ENCODE data around the gene CPLANE1. TPM values are rescaled to one million over a fixed set of nuclear protein-coding genes. Genes with fewer than 3 reads are reported as not detected.

CPLANE1 gene
- total and polyA plus RNA-seq, 10 of the 15 experiments (the other 5 are each of a cell fraction or from before 2014, with no cell fraction given), result 1.7 to 14.8 (median 6.7) TPM

GRCh38 chr5:37189355-37189754 lies 59.8 kb downstream of the CPLANE1 start:
- Histone ChIP-seq H2AFZ (ENCODE audit: control insufficient read depth, low read depth, low read length) (no peak overlapping the region), H3K9me3 (replicated peaks; ENCODE audit: control insufficient read depth, insufficient read depth, low read length) (no peaks in the 10 kb centered on the region), H3K79me2 (ENCODE audit: control insufficient read depth, insufficient read depth, low read length) (no peaks in the 10 kb centered on the region), H3K4me3 (no peak overlapping the region), H3K27me3 (replicated peaks in 1 of 2; ENCODE audit: control insufficient read depth in 2 of 2, insufficient read depth in 2 of 2, low read length in 1 of 2) (no peaks in the 10 kb centered on the region), H3K4me1 (ENCODE audit: control insufficient read depth, insufficient read depth, low read length) (no peaks in the 10 kb centered on the region), H4K20me1 (ENCODE audit: control insufficient read depth, insufficient read depth) (no peaks in the 10 kb centered on the region), H3K4me2 (ENCODE audit: control insufficient read depth, insufficient read depth) (no peak overlapping the region), H3K36me3 (ENCODE audit: control insufficient read depth in 2 of 2, insufficient read depth in 2 of 2, low read length in 1 of 2) (no peaks in the 10 kb centered on the region), H3K27ac (ENCODE audit: control insufficient read depth, insufficient read depth) (no peak overlapping the region), H3K9ac (ENCODE audit: control insufficient read depth, insufficient read depth, low read length) (no peak overlapping the region)
- BruUV-seq (replicated peaks), result no TSS peak
- in situ Hi-C loops (cut with MboI) (no loop called here), intact Hi-C loops (cut with micrococcal nuclease; ENCODE audit: unreplicated experiment) (no loop called here)
- DNase-seq (ENCODE audit: low read depth, low spot score) (no peak), FAIRE-seq (no peak), ATAC-seq (no peak)
- WGBS (ENCODE audit: insufficient coverage, insufficient replicate concordance, low lambda C conversion rate, missing lambda C conversion rate), result 90% methylated on average over 4 of the region's 4 CpGs
- TF ChIP-seq JUNB (IDR thresholded peaks at IDR 0.05), result no peak
- no peak for TF ChIP-seq EGR1 (IDR thresholded peaks at IDR 0.05; ENCODE audit: borderline replicate concordance in 1 of 2, low read depth in 2 of 2, low read length in 2 of 2)
- TF ChIP-seq, protein P1, sequence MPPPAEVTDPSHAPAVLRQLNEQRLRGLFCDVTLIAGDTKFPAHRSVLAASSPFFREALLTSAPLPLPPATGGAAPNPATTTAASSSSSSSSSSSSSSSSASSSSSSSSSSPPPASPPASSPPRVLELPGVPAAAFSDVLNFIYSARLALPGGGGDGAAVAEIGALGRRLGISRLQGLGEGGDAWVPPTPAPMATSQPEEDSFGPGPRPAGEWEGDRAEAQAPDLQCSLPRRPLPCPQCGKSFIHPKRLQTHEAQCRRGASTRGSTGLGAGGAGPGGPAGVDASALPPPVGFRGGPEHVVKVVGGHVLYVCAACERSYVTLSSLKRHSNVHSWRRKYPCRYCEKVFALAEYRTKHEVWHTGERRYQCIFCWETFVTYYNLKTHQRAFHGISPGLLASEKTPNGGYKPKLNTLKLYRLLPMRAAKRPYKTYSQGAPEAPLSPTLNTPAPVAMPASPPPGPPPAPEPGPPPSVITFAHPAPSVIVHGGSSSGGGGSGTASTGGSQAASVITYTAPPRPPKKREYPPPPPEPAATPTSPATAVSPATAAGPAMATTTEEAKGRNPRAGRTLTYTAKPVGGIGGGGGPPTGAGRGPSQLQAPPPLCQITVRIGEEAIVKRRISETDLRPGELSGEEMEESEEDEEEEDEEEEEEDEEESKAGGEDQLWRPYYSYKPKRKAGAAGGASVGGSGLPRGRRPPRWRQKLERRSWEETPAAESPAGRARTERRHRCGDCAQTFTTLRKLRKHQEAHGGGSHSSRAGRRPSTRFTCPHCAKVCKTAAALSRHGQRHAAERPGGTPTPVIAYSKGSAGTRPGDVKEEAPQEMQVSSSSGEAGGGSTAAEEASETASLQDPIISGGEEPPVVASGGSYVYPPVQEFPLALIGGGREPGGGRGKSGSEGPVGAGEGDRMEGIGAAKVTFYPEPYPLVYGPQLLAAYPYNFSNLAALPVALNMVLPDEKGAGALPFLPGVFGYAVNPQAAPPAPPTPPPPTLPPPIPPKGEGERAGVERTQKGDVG (CRISPR knock-in tag; IDR thresholded peaks at IDR 0.05), result no peak
- no peak for TF ChIP-seq RCOR1 (conservative IDR thresholded peaks at IDR 0.05; ENCODE audit: low read depth, low read length)
- no peak for TF ChIP-seq SMAD5 (IDR thresholded peaks at IDR 0.05; ENCODE audit: low read depth)
- no peak for TF ChIP-seq ZNF217 (IDR thresholded peaks at IDR 0.05)
- TF ChIP-seq, protein P2, sequence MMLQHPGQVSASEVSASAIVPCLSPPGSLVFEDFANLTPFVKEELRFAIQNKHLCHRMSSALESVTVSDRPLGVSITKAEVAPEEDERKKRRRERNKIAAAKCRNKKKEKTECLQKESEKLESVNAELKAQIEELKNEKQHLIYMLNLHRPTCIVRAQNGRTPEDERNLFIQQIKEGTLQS (IDR thresholded peaks at IDR 0.05; ENCODE audit: borderline replicate concordance, extremely low read depth, low read depth, low read length), result no peak
- TF ChIP-seq SUZ12 (IDR thresholded peaks at IDR 0.05; ENCODE audit: unreplicated experiment), result no peak
- TF ChIP-seq ATF2 (IDR thresholded peaks at IDR 0.05; ENCODE audit: low read length), result no peak
- no peak for TF ChIP-seq SMC3 (IDR thresholded peaks at IDR 0.05; ENCODE audit: borderline replicate concordance, low read length)
- CTCF ChIA-PET, result interaction anchor here (1.3 kb wide), 1 partner anchor 21 kb away, joined by 3 read pairs; no protein-coding TSS in a partner anchor
- RAD21 ChIA-PET (ENCODE audit: unreplicated experiment), result interaction anchor here (1.4 kb wide), 1 partner anchor 9 kb away, joined by 4 read pairs; no protein-coding TSS in a partner anchor
- POLR2A ChIA-PET, result no interaction called here
- SMC1A ChIA-PET (ENCODE audit: uncharacterized antibody, unreplicated experiment), result no interaction called here
